ENCODE results near the gene SLAMF9.

Gene SLAMF9

DNA sequence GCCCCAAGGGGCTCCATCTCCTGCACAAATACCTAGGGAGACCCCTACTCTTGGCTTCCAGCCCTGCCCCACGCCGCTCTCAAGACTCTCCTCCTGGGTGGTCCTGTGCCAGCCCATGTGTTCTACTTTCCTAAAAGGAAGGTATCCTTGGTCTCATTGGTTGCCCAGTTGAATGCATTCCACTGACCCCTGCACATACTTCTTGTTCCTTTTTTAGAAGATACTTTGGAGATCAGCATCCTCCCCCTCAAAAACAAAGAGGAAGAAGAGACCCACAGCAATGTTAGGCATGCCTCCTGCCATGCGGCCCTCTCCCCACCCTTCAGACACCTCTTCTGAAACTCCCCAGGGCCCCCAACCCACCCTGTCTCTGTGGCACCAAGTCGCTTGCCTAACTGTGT lies 4.1 kb downstream of the SLAMF9 start:
- TF ChIP-seq, protein P1, sequence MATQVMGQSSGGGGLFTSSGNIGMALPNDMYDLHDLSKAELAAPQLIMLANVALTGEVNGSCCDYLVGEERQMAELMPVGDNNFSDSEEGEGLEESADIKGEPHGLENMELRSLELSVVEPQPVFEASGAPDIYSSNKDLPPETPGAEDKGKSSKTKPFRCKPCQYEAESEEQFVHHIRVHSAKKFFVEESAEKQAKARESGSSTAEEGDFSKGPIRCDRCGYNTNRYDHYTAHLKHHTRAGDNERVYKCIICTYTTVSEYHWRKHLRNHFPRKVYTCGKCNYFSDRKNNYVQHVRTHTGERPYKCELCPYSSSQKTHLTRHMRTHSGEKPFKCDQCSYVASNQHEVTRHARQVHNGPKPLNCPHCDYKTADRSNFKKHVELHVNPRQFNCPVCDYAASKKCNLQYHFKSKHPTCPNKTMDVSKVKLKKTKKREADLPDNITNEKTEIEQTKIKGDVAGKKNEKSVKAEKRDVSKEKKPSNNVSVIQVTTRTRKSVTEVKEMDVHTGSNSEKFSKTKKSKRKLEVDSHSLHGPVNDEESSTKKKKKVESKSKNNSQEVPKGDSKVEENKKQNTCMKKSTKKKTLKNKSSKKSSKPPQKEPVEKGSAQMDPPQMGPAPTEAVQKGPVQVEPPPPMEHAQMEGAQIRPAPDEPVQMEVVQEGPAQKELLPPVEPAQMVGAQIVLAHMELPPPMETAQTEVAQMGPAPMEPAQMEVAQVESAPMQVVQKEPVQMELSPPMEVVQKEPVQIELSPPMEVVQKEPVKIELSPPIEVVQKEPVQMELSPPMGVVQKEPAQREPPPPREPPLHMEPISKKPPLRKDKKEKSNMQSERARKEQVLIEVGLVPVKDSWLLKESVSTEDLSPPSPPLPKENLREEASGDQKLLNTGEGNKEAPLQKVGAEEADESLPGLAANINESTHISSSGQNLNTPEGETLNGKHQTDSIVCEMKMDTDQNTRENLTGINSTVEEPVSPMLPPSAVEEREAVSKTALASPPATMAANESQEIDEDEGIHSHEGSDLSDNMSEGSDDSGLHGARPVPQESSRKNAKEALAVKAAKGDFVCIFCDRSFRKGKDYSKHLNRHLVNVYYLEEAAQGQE (IDR thresholded peaks at IDR 0.05; ENCODE audit: low read depth) = no peak
- TF ChIP-seq NFIC (IDR thresholded peaks at IDR 0.05) = no peak
- TF ChIP-seq ZBTB7A (IDR thresholded peaks at IDR 0.05; ENCODE audit: low read depth) = no peak
- TF ChIP-seq TEAD4 (IDR thresholded peaks at IDR 0.05) = no peak
- TF ChIP-seq TCF12 (IDR thresholded peaks at IDR 0.05; ENCODE audit: low read depth) = no peak
- no peak for TF ChIP-seq YY1 (IDR thresholded peaks at IDR 0.05; ENCODE audit: low read depth)
- TF ChIP-seq, protein P2, sequence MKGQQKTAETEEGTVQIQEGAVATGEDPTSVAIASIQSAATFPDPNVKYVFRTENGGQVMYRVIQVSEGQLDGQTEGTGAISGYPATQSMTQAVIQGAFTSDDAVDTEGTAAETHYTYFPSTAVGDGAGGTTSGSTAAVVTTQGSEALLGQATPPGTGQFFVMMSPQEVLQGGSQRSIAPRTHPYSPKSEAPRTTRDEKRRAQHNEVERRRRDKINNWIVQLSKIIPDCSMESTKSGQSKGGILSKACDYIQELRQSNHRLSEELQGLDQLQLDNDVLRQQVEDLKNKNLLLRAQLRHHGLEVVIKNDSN (IDR thresholded peaks at IDR 0.05) = no peak
- TF ChIP-seq EGR1 (IDR thresholded peaks at IDR 0.05) = no peak
- TF ChIP-seq RAD21 (IDR thresholded peaks at IDR 0.05; ENCODE audit: low read depth) = no peak
- no peak for TF ChIP-seq EP300 (IDR thresholded peaks at IDR 0.05; ENCODE audit: borderline replicate concordance)
- no peak for TF ChIP-seq CEBPB (IDR thresholded peaks at IDR 0.05)
- TF ChIP-seq FOXM1 (IDR thresholded peaks at IDR 0.05; ENCODE audit: borderline replicate concordance, low read depth) = no peak
- TF ChIP-seq, protein P3, sequence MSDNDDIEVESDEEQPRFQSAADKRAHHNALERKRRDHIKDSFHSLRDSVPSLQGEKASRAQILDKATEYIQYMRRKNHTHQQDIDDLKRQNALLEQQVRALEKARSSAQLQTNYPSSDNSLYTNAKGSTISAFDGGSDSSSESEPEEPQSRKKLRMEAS (IDR thresholded peaks at IDR 0.05) = no peak
- TF ChIP-seq TAF1 (IDR thresholded peaks at IDR 0.05; ENCODE audit: low read depth) = no peak

DNA sequence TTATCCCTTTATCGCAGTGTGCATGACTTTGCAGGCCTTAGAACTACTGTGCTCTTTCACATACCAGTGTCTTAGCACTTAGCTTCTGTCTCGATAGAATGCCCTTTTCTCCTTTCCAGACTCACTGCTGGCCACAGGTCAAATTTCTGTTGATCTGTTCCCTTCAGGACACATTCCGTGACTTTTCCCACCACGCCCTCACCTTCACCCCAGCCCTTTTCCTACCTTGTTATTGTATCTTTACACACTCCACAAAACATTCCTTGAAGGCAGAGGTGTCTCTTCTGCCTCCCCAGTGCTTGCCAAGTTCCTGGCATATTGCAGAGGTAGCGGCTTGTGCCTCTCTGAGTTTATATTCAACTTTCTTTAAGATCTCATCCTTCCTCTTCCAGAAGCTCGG lies 4.9 kb downstream of the SLAMF9 start:
- TF ChIP-seq NFIC (IDR thresholded peaks at IDR 0.05) (peak; percentile 65), TEAD4 (IDR thresholded peaks at IDR 0.05) (peak; percentile 69), EGR1 (IDR thresholded peaks at IDR 0.05) (no peak), RAD21 (IDR thresholded peaks at IDR 0.05; ENCODE audit: low read depth) (no peak), ZBTB7A (IDR thresholded peaks at IDR 0.05; ENCODE audit: low read depth) (no peak), FOXM1 (IDR thresholded peaks at IDR 0.05; ENCODE audit: borderline replicate concordance, low read depth) (no peak), TAF1 (IDR thresholded peaks at IDR 0.05; ENCODE audit: low read depth) (no peak), TCF12 (IDR thresholded peaks at IDR 0.05; ENCODE audit: low read depth) (peak; percentile 37; the same call in 1 of the 2 replicates), CREB1 (IDR thresholded peaks at IDR 0.05; ENCODE audit: low read depth) (no peak)
- TF ChIP-seq, protein P1 (IDR thresholded peaks at IDR 0.05; ENCODE audit: low read depth) = no peak

DNA sequence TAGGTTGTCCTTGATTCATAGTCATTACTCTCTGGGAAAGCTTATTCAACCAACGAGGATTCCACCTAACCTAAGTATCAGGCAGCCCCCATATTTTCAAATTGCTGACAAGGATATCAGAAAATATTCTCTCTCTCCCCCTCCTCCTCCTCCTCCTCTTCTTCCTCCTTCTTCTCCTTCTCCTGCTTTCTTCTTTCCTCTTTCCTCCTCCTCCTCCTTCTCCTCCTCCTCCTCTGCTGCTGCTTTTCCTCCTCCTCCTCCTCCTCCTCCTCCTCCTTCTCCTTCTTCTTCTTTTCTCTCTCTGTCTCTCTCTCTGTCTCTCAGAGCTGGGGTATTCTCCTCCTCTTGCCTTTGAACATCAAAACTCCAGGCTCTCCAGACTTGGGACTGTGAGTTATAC lies 6.1 kb downstream of the SLAMF9 start:
- TF ChIP-seq FOXM1 (IDR thresholded peaks at IDR 0.05; ENCODE audit: borderline replicate concordance, low read depth) = no peak
- TF ChIP-seq, protein P2 (IDR thresholded peaks at IDR 0.05) = no peak
- TF ChIP-seq RAD21 (IDR thresholded peaks at IDR 0.05; ENCODE audit: low read depth) = no peak
- TF ChIP-seq CREB1 (IDR thresholded peaks at IDR 0.05; ENCODE audit: low read depth) = no peak
- no peak for TF ChIP-seq YY1 (IDR thresholded peaks at IDR 0.05; ENCODE audit: low read depth)

DNA sequence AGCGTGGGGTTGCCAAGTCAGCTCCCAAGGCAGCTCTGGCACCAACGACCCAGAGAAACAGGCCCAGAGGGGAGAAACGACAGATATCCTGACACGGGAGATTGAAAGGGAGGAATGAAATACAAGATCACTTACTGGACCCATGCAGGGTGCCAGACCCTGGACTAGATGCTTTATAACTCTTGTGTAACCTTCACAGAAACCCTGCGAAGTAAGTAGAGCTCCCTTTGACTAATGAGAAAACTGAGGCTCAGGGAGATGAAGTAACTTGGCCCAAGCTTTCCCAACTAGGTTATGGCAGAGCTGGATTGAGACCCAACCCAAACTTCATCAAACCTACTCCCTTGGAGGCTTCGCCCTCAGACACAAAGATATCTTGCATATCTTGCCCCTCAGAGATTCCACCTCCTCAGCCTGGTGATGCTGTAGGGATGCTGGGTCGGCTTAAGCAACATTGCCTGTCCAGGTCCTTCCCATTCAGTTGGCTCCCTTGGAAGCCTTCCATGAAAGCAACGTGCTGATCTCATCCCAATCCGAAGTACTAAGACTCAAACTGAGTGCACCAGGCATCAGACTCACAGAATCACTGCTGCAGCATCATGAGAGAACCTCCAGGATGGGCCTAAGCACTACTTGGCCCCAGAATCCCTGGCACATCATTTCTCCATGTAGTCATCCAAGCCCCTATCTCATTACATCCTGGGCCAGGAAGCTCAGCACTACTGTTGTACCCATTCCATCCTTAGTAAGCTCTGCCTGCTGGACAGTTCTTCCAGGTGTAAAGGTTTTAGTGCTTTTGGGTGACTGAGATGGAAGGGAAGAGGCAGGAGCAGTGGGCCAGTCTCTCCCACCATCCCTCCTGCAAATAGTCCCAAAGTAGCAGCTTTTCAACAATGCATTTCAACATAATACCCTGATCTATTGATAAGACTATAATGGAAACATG lies 7.5 kb downstream of the SLAMF9 start:
- TF ChIP-seq, protein P1 (IDR thresholded peaks at IDR 0.05; ENCODE audit: low read depth) = peak; percentile 60
- TF ChIP-seq TEAD4 (IDR thresholded peaks at IDR 0.05) = no peak

Measured in Ishikawa (cell line).